Fibroblast of skin of scalp (primary cell): ENCODE results near the gene PKD2L1.
"Not testable (repeated sequence)": the region's sequence is repeated elsewhere in the genome, so short reads cannot be mapped to it uniquely, and the experiment has no call there.

Experiments
- DNase-seq: peaks from one replicate; pipeline ENCODE4 v3.0.0-alpha.2; 2013

PKD2L1 gene

GRCh38 chr10:100333661-100334440 is 3.8 kb upstream of the PKD2L1 start:
- no peak for DNase-seq

- no peak for DNase-seq
Measured at GRCh38 chr10:100333106-100333505, 3.1 kb upstream of the PKD2L1 start.

- no peak for DNase-seq
Measured at GRCh38 chr10:100328198-100328597, 1.8 kb downstream of the PKD2L1 start.

- DNase-seq, result no peak
Measured at GRCh38 chr10:100327718-100328009, 2.4 kb downstream of the PKD2L1 start.

GRCh38 chr10:100327007-100327717 is 2.9 kb downstream of the PKD2L1 start:
- no peak for DNase-seq

- no peak for DNase-seq
Measured at GRCh38 chr10:100325158-100325557, 4.9 kb downstream of the PKD2L1 start.

- DNase-seq, result no peak
Measured at GRCh38 chr10:100319707-100320402, 10.2 kb downstream of the PKD2L1 start.

GRCh38 chr10:100318207-100318606 is 11.8 kb downstream of the PKD2L1 start:
- no peak for DNase-seq

- no peak for DNase-seq
Measured at GRCh38 chr10:100315615-100316014, 14.4 kb downstream of the PKD2L1 start.

- no peak for DNase-seq
Measured at GRCh38 chr10:100311298-100311697, 18.7 kb downstream of the PKD2L1 start.

GRCh38 chr10:100307684-100308083 is 22.3 kb downstream of the PKD2L1 start:
- DNase-seq, result no peak

- no peak for DNase-seq
Measured at GRCh38 chr10:100306861-100307260, 23.2 kb downstream of the PKD2L1 start.

GRCh38 chr10:100304414-100304813 is 25.6 kb downstream of the PKD2L1 start:
- DNase-seq, result no peak

- peak; percentile 18 for DNase-seq
Measured at GRCh38 chr10:100303724-100304319, 26.2 kb downstream of the PKD2L1 start.

- not testable (repeated sequence) for DNase-seq
Measured at GRCh38 chr10:100301123-100301522, 28.9 kb downstream of the PKD2L1 start.

GRCh38 chr10:100297242-100297641 is 32.8 kb downstream of the PKD2L1 start:
- no peak for DNase-seq

- no peak for DNase-seq
Measured at GRCh38 chr10:100293066-100293465, 37.0 kb downstream of the PKD2L1 start.

GRCh38 chr10:100292300-100292699 is 37.7 kb downstream of the PKD2L1 start:
- DNase-seq, result not testable (repeated sequence)

- no peak for DNase-seq
Measured at GRCh38 chr10:100291356-100291755, 38.7 kb downstream of the PKD2L1 start.

- no peak for DNase-seq
Measured at GRCh38 chr10:100289641-100290040, 40.4 kb downstream of the PKD2L1 start.

GRCh38 chr10:100288196-100288595 is 41.8 kb downstream of the PKD2L1 start:
- no peak for DNase-seq

GRCh38 chr10:100287756-100288155 is 42.3 kb downstream of the PKD2L1 start:
- no peak for DNase-seq
